H1 (cell line): ENCODE results near the gene ATAD3B. TPM values are rescaled to one million over a fixed set of nuclear protein-coding genes. Genes with fewer than 3 reads are reported as not detected.

Source experiments
- CTCF ChIA-PET: fragments of 300-600 bp; sonication (Branson Sonifier 250); formaldehyde crosslinking; loops from one replicate; lab custom pipeline; 2021; ENCODE audit not compliant: partially characterized antibody; lab: Charles Lee
- POLR2A ChIA-PET: fragments of 300-600 bp; sonication (Branson Sonifier 250); formaldehyde crosslinking; loops from one replicate; lab custom pipeline; 2021; ENCODE audit warnings: inconsistent platforms; ENCODE audit not compliant: partially characterized antibody; lab: Charles Lee
- DNase-seq, 2 experiments: peaks; one replicate each; pipeline versions ENCODE4 v3.0.0 to v3.0.0-alpha.2; 2010 to 2022; ENCODE audit warnings: low spot score in 2 of 2, low read depth in 1 of 2, mixed read lengths in 1 of 2
- FAIRE-seq: peaks from 2 replicates; lab custom pipeline; 2011; peaks lifted over from hg19 to GRCh38; lab: Jason Lieb, UNC
- H2AFZ ChIP-seq: 2 replicates; pipeline ENCODE4 v1.8.1; 2012; ENCODE audit warnings: low read length, inconsistent platforms
- H2AK5ac ChIP-seq: 2 replicates; pipeline ENCODE4 v1.6.1; 2013; ENCODE audit warnings: low read depth, low read length
- H2BK120ac ChIP-seq: replicated peaks from 2 replicates; pipeline ENCODE3; 2013; ENCODE audit warnings: low read depth, low read length, inconsistent platforms
- H2BK12ac ChIP-seq: 2 replicates; pipeline ENCODE4 v1.6.1; 2013; ENCODE audit warnings: low read depth, low read length
- H2BK15ac ChIP-seq: 2 replicates; pipeline ENCODE4 v1.6.1; 2013; ENCODE audit warnings: low read length
- H2BK20ac ChIP-seq: 2 replicates; pipeline ENCODE4 v1.6.1; 2013; ENCODE audit warnings: low read length
- H2BK5ac ChIP-seq: 2 replicates; pipeline ENCODE4 v1.6.1; 2013; ENCODE audit warnings: low read depth, low read length
- H3K14ac ChIP-seq: 2 replicates; pipeline ENCODE4 v1.6.1; 2013; ENCODE audit warnings: inconsistent platforms; ENCODE audit not compliant: insufficient read length
- H3K18ac ChIP-seq: 2 replicates; pipeline ENCODE4 v1.6.1; 2013; ENCODE audit warnings: low read length; ENCODE audit errors: extremely low read depth
- H3K23ac ChIP-seq: 2 replicates; pipeline ENCODE4 v1.6.1; 2013; ENCODE audit warnings: inconsistent platforms; ENCODE audit not compliant: insufficient read length
- H3K23me2 ChIP-seq: 2 replicates; pipeline ENCODE4 v1.6.1; 2013; ENCODE audit warnings: low read depth, low read length
- H3K27ac ChIP-seq: 2 replicates; pipeline ENCODE4 v1.6.1; 2011; ENCODE audit warnings: low read depth, low read length, inconsistent platforms
- H3K27me3 ChIP-seq, 4 experiments: replicated peaks in 1 of 4; 1 replicate in 1 of 4; 2 replicates in 3 of 4; pipeline versions ENCODE4 v1.6.1 to v1.8.1; 2011 to 2013; ENCODE audit warnings: low read length in 3 of 4, mild to moderate bottlenecking in 3 of 4, inconsistent platforms in 2 of 4, mixed read lengths in 2 of 4, moderate library complexity in 1 of 4; ENCODE audit not compliant: control insufficient read depth in 3 of 4, insufficient read depth in 3 of 4; ENCODE audit errors: extremely low read depth in 1 of 4
- H3K36me3 ChIP-seq, 4 experiments: 2 replicates each; pipeline versions ENCODE4 v1.6.1 to v1.8.1; 2011 to 2013; ENCODE audit warnings: mild to moderate bottlenecking in 4 of 4, low read length in 3 of 4, moderate library complexity in 2 of 4, control low read depth in 1 of 4, inconsistent platforms in 1 of 4; ENCODE audit not compliant: insufficient read depth in 4 of 4, control insufficient read depth in 2 of 4
- H3K4ac ChIP-seq: replicated peaks from 2 replicates; pipeline ENCODE3; 2013; ENCODE audit warnings: low read length, low read depth, mixed read lengths, inconsistent platforms; ENCODE audit not compliant: insufficient read length
- H3K4me1 ChIP-seq, 4 experiments: replicated peaks in 1 of 4; 1 replicate in 1 of 4; 2 replicates in 3 of 4; pipeline versions ENCODE4 v1.6.1 to v1.8.1; 2011 to 2013; ENCODE audit warnings: low read length in 3 of 4, inconsistent platforms in 2 of 4, mixed read lengths in 1 of 4; ENCODE audit not compliant: insufficient read depth in 4 of 4, control insufficient read depth in 3 of 4
- H3K4me2 ChIP-seq, 2 experiments: 2 replicates each; pipeline versions ENCODE4 v1.6.1 to v1.8.1; 2011 to 2013; ENCODE audit warnings: low read depth in 2 of 2, low read length in 2 of 2, control low read depth in 1 of 2, inconsistent platforms in 1 of 2, mild to moderate bottlenecking in 1 of 2; ENCODE audit not compliant: insufficient read depth in 1 of 2
- H3K4me3 ChIP-seq, 4 experiments: fragments of 200-600, 300-600 bp in 1 of 4; sonication (generic), shearing (Covaris generic), sonication (Bioruptor Twin) in 1 of 4; 2 replicates each; pipeline versions ENCODE4 v1.5.1 to v1.8.1; 2011 to 2016; ENCODE audit warnings: low read length in 4 of 4, low read depth in 3 of 4, control low read depth in 2 of 4, inconsistent platforms in 2 of 4, mild to moderate bottlenecking in 2 of 4, mixed read lengths in 1 of 4, moderate library complexity in 1 of 4; ENCODE audit not compliant: insufficient read depth in 2 of 4; ENCODE audit errors: extremely low read depth in 1 of 4
- H3K56ac ChIP-seq: replicated peaks from 2 replicates; pipeline ENCODE3; 2013; ENCODE audit warnings: low read depth, mild to moderate bottlenecking, mixed read lengths, low read length, inconsistent platforms; ENCODE audit not compliant: insufficient read length
- H3K79me1 ChIP-seq: 2 replicates; pipeline ENCODE4 v1.6.1; 2013; ENCODE audit warnings: low read depth, low read length, control low read depth
- H3K79me2 ChIP-seq, 2 experiments: 2 replicates each; pipeline versions ENCODE4 v1.6.1 to v1.8.1; 2012 to 2013; ENCODE audit warnings: low read length in 2 of 2, mild to moderate bottlenecking in 2 of 2, inconsistent platforms in 1 of 2; ENCODE audit not compliant: insufficient read depth in 2 of 2, control insufficient read depth in 1 of 2
- H3K9ac ChIP-seq, 4 experiments: replicated peaks in 1 of 4; 1 replicate in 1 of 4; 2 replicates in 3 of 4; pipeline versions ENCODE4 v1.6.1 to v1.8.1; 2011 to 2013; ENCODE audit warnings: low read depth in 3 of 4, low read length in 3 of 4, control low read depth in 2 of 4, mild to moderate bottlenecking in 2 of 4, moderate library complexity in 2 of 4, inconsistent platforms in 1 of 4; ENCODE audit errors: extremely low read depth in 1 of 4
- H3K9me3 ChIP-seq, 2 experiments: 2 replicates each; pipeline versions ENCODE4 v1.6.1 to v1.8.1; 2012 to 2013; ENCODE audit warnings: mild to moderate bottlenecking in 2 of 2, moderate library complexity in 2 of 2, control low read depth in 1 of 2, inconsistent platforms in 1 of 2, low read depth in 1 of 2, low read length in 1 of 2, mixed read lengths in 1 of 2; ENCODE audit not compliant: insufficient read depth in 2 of 2
- H4K20me1 ChIP-seq, 2 experiments: replicated peaks in 1 of 2; 2 replicates each; pipeline versions ENCODE3 to v1.8.1; 2011 to 2013; ENCODE audit warnings: inconsistent platforms in 2 of 2, low read length in 2 of 2, mild to moderate bottlenecking in 1 of 2; ENCODE audit not compliant: insufficient read depth in 2 of 2, control insufficient read depth in 1 of 2
- H4K5ac ChIP-seq: 2 replicates; pipeline ENCODE4 v1.6.1; 2013; ENCODE audit warnings: low read length, low read depth, mixed read lengths, inconsistent platforms; ENCODE audit not compliant: insufficient read length
- H4K8ac ChIP-seq: 2 replicates; pipeline ENCODE4 v1.8.0; 2013; ENCODE audit warnings: mild to moderate bottlenecking, moderate library complexity, low read length, inconsistent platforms; ENCODE audit not compliant: insufficient read depth; ENCODE audit errors: extremely low read depth
- H4K91ac ChIP-seq: replicated peaks from 2 replicates; pipeline ENCODE3; 2013; ENCODE audit warnings: low read length, mixed read lengths, inconsistent platforms; ENCODE audit not compliant: insufficient read length
- BCL11A ChIP-seq, 2 experiments: IDR thresholded peaks; one replicate each; pipeline ENCODE4 v1.6.1; 2011; ENCODE audit warnings: low read depth in 2 of 2, low read length in 2 of 2, mild to moderate bottlenecking in 2 of 2
- CBX8 ChIP-seq: fragments of 300-800, 300-1000 bp; sonication (generic); IDR thresholded peaks from 2 replicates; pipeline ENCODE4 v1.7.1; 2016; ENCODE audit warnings: low read depth, low read length, borderline replicate concordance
- CHD1 ChIP-seq: IDR thresholded peaks from 2 replicates; pipeline ENCODE4 v1.6.1; 2012; ENCODE audit warnings: low read depth, low read length, improper control_type of control experiment
- FOSL1 ChIP-seq: IDR thresholded peaks from 2 replicates; pipeline ENCODE4 v1.6.1; 2011; ENCODE audit warnings: mild to moderate bottlenecking, low read depth, low read length, moderate library complexity; ENCODE audit not compliant: insufficient read depth
- KDM4A ChIP-seq: IDR thresholded peaks from one replicate; pipeline ENCODE4 v1.7.1; 2012; ENCODE audit warnings: low read depth, mild to moderate bottlenecking, moderate library complexity, low read length, inconsistent platforms; ENCODE audit not compliant: severe bottlenecking
- MAFK ChIP-seq: IDR thresholded peaks from 2 replicates; pipeline ENCODE4 v1.6.1; 2012; ENCODE audit warnings: low read depth, mild to moderate bottlenecking, improper control_type of control experiment, low read length
- SAP30 ChIP-seq: fragments of 300-600 bp; sonication (generic); IDR thresholded peaks from 2 replicates; pipeline ENCODE4 v1.7.1; 2012; ENCODE audit warnings: low read length, moderate library complexity, mild to moderate bottlenecking, inconsistent platforms; ENCODE audit not compliant: insufficient read depth, insufficient replicate concordance
- SIRT6 ChIP-seq: IDR thresholded peaks from one replicate; pipeline ENCODE4 v1.7.1; 2012; ENCODE audit warnings: low read length, inconsistent platforms
- SP2 ChIP-seq: IDR thresholded peaks from 2 replicates; pipeline ENCODE4 v1.6.1; 2012; ENCODE audit warnings: mild to moderate bottlenecking, low read length, inconsistent platforms
- SP4 ChIP-seq: IDR thresholded peaks from 2 replicates; pipeline ENCODE4 v1.6.1; 2012; ENCODE audit warnings: low read length, inconsistent platforms
- TAF7 ChIP-seq: optimal IDR thresholded peaks from 2 replicates; pipeline ENCODE3; 2011; ENCODE audit warnings: low read depth, mild to moderate bottlenecking, inconsistent platforms, low read length, moderate library complexity, borderline replicate concordance
- WGBS, 2 experiments: shearing (Covaris generic) in 1 of 2; methylation state at CpG; one replicate each; pipeline versions ENCODE4 v1.1.6 to v1.1.7; 2013 to 2015; ENCODE audit warnings: low lambda C conversion rate in 2 of 2, mixed read lengths in 2 of 2, inconsistent platforms in 1 of 2, low coverage in 1 of 2, missing lambda C conversion rate in 1 of 2; ENCODE audit not compliant: insufficient replicate concordance in 2 of 2, insufficient coverage in 1 of 2, insufficient read length in 1 of 2; ENCODE audit errors: extremely low coverage in 1 of 2, missing lambda C conversion rate in 1 of 2; 5-methylcytosine and 5-hydroxymethylcytosine counted together
- polyA plus RNA-seq, 7 experiments: library from polyadenylated mRNA; depleted of rRNA in 3 of 7; stranded (reverse) in 5 of 7; unstranded in 2 of 7; fragments of >200 nt in 5 of 7; fragments of 200-250 nt in 2 of 7; gene quantifications; 1 replicate in 5 of 7; 2 replicates in 1 of 7; 4 replicates in 1 of 7; pipeline versions ENCODE4 v1.2.1 to v1.2.3, GENCODE V29; 2011 to 2013; ENCODE audit warnings: missing spikeins in 2 of 7, mixed read lengths in 2 of 7
- total RNA-seq: library from RNA; stranded (reverse); fragmentation: NEBNext Ultra II Directional; extraction: Animal tissue kit (Norgen Biotek cat#: 25700); gene quantifications from 2 replicates; pipeline ENCODE4 v1.2.1, GENCODE V29; 2021
- TF ChIP-seq, protein P1 (sequence below), 3 experiments: IDR thresholded peaks; 1 replicate in 2 of 3; 2 replicates in 1 of 3; pipeline versions ENCODE4 v1.5.1 to v1.6.1; 2011; ENCODE audit warnings: low read length in 3 of 3, mild to moderate bottlenecking in 3 of 3, inconsistent platforms in 2 of 3, low read depth in 1 of 3, moderate library complexity in 1 of 3; ENCODE audit not compliant: insufficient read depth in 1 of 3; ENCODE audit errors: control extremely low read depth in 1 of 3

Gene ATAD3B
- total and polyA plus RNA-seq, 2 of the 8 experiments (the other 6 are each of a cell fraction or from before 2014, with no cell fraction given): 31.3 to 63.0 TPM

DNA sequence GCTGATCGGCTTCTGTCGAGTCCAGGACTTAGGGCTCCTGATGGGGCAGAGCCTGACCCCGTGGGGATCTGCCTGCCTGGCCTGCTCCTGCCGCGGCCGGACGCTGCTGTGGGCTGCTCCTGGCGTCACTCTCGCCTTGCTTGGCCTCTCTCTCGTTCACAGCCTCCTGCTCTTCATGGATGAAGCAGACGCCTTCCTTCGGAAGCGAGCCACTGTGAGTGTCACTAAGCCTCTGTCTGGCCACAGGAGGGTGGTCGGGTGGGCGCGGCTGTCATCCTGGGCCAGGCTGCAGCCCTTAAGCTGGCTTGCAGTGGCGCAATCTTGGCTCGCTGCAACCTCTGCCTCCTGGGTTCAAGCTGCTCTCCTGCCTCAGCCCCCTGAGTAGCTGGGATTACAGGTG lies 16.1 kb downstream of the ATAD3B start:
- no peaks in the 10 kb centered on the region for H3K27me3 ChIP-seq
- H3K9me3 ChIP-seq: no peaks in the 10 kb centered on the region; a peak in 1 of 4 replicates
- no peaks in the 10 kb centered on the region for H3K4me1 ChIP-seq
- FAIRE-seq (no peak), DNase-seq (no peak)
- no peak overlapping the region for H3K18ac ChIP-seq
- H3K4me3 ChIP-seq: no peak overlapping the region
- no peak overlapping the region for H3K56ac ChIP-seq
- H3K23me2 ChIP-seq: no peaks in the 10 kb centered on the region
- no peaks in the 10 kb centered on the region for H3K79me2 ChIP-seq
- H4K20me1 ChIP-seq: peaks cover 0 to 1% of the 10 kb centered on the region in 2 experiments
- no peak overlapping the region for H2BK5ac ChIP-seq
- H2BK120ac ChIP-seq: no peak overlapping the region
- no peak overlapping the region for H4K91ac ChIP-seq
- H2BK12ac ChIP-seq: no peak overlapping the region
- no peak overlapping the region for H2BK20ac ChIP-seq
- H3K79me1 ChIP-seq: no peaks in the 10 kb centered on the region; the same call in 1 of the 2 replicates
- H4K8ac ChIP-seq: no peak overlapping the region
- no peak overlapping the region for H3K4me2 ChIP-seq
- no peak overlapping the region for H3K23ac ChIP-seq
- no peak overlapping the region for H2AFZ ChIP-seq
- 97% methylated on average over 15 of the region's 18 CpGs; no CpG with 5 or more reads in 1 of the 2 experiments for whole genome bisulfite sequencing, 2 experiments
- no peak overlapping the region for H3K4ac ChIP-seq
- H3K27ac ChIP-seq: no peak overlapping the region
- ChIA-PET POLR2A (interaction anchor here (1.1 kb wide), 1 partner anchor 11 kb away, joined by 4 read pairs; no protein-coding TSS in a partner anchor), CTCF (no interaction called here)
- H3K14ac ChIP-seq: no peak overlapping the region
- peaks cover 8 to 69% (median 40%) of the 10 kb centered on the region in 4 experiments for H3K36me3 ChIP-seq
- no peak overlapping the region for H2BK15ac ChIP-seq
- no peak overlapping the region for H3K9ac ChIP-seq
- H4K5ac ChIP-seq: no peak overlapping the region
- no peak overlapping the region for H2AK5ac ChIP-seq
- TF ChIP-seq SP2 (no peak), CHD1 (no peak), SIRT6 (no peak), FOSL1 (no peak), SP4 (no peak), TAF7 (no peak), MAFK (no peak), KDM4A (no peak), BCL11A (IDR thresholded peaks at IDR 0.05; ENCODE audit: low read depth in 2 of 2, low read length in 2 of 2) (no peak), SAP30 (no peak), CBX8 (no peak)
- TF ChIP-seq, protein P1, sequence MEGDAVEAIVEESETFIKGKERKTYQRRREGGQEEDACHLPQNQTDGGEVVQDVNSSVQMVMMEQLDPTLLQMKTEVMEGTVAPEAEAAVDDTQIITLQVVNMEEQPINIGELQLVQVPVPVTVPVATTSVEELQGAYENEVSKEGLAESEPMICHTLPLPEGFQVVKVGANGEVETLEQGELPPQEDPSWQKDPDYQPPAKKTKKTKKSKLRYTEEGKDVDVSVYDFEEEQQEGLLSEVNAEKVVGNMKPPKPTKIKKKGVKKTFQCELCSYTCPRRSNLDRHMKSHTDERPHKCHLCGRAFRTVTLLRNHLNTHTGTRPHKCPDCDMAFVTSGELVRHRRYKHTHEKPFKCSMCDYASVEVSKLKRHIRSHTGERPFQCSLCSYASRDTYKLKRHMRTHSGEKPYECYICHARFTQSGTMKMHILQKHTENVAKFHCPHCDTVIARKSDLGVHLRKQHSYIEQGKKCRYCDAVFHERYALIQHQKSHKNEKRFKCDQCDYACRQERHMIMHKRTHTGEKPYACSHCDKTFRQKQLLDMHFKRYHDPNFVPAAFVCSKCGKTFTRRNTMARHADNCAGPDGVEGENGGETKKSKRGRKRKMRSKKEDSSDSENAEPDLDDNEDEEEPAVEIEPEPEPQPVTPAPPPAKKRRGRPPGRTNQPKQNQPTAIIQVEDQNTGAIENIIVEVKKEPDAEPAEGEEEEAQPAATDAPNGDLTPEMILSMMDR (IDR thresholded peaks at IDR 0.05; ENCODE audit: control extremely low read depth in 1 of 3, insufficient read depth in 1 of 3, low read depth in 1 of 3, low read length in 3 of 3): no peak
